Measurements from ENCODE around the gene HLA-A. TPM values are rescaled to one million over a fixed set of nuclear protein-coding genes. Genes with fewer than 3 reads are reported as not detected.

HLA-A gene
- total and polyA plus RNA-seq, 2 experiments from 2014 or later: 339 to 349 TPM

- Histone ChIP-seq H3K4me1 (ENCODE audit: insufficient read depth) (no peaks in the 10 kb centered on the region), H3K36me3 (replicated peaks; ENCODE audit: insufficient read depth, low read depth) (no peaks in the 10 kb centered on the region), H4K20me1 (ENCODE audit: insufficient read depth, poor library complexity, severe bottlenecking) (no peaks in the 10 kb centered on the region), H3K79me2 (no peaks in the 10 kb centered on the region), H3K27me3 (peaks cover 6% of the 10 kb centered on the region), H3K27ac (no peak overlapping the region), H3K9me3 (ENCODE audit: low read depth) (no peaks in the 10 kb centered on the region), H3K9me2 (replicated peaks; ENCODE audit: insufficient read depth) (no peaks in the 10 kb centered on the region), H2AFZ (no peak overlapping the region), H3K4me3 (no peak overlapping the region), H3K4me2 (no peak overlapping the region)
- WGBS (ENCODE audit: low lambda C conversion rate, missing lambda C conversion rate): 80% methylated on average over 2 of the region's 2 CpGs
- DNase-seq (ENCODE audit: low spot score): no peak
- no peak for TF ChIP-seq EZH2phosphoT487 (IDR thresholded peaks at IDR 0.05; ENCODE audit: low read depth, severe bottlenecking, unreplicated experiment)
- TF ChIP-seq EZH2 (IDR thresholded peaks at IDR 0.05; ENCODE audit: borderline replicate concordance): no peak
- no peak for TF ChIP-seq CTCF (IDR thresholded peaks at IDR 0.05; ENCODE audit: poor library complexity)
Measured at GRCh38 chr6:29992807-29993206, 50.5 kb downstream of the HLA-A start.

GRCh38 chr6:29994826-29995225 is 52.5 kb downstream of the HLA-A start:
- DNase-seq (ENCODE audit: low spot score): no peak

GRCh38 chr6:29995340-29995777 is 53.0 kb downstream of the HLA-A start:
- no peak overlapping the region for H2AFZ ChIP-seq
- no peaks in the 10 kb centered on the region for H3K9me2 ChIP-seq (replicated peaks; ENCODE audit: insufficient read depth)
- H3K4me1 ChIP-seq (ENCODE audit: insufficient read depth): no peaks in the 10 kb centered on the region
- H4K20me1 ChIP-seq (ENCODE audit: insufficient read depth, poor library complexity, severe bottlenecking): no peaks in the 10 kb centered on the region
- WGBS (ENCODE audit: low lambda C conversion rate, missing lambda C conversion rate): 81% methylated on average over 2 of the region's 2 CpGs
- no peak overlapping the region for H3K27ac ChIP-seq
- no peak overlapping the region for H3K4me2 ChIP-seq
- TF ChIP-seq EZH2 (IDR thresholded peaks at IDR 0.05; ENCODE audit: borderline replicate concordance): no peak
- H3K79me2 ChIP-seq: no peaks in the 10 kb centered on the region
- no peaks in the 10 kb centered on the region for H3K9me3 ChIP-seq (ENCODE audit: low read depth)
- H3K36me3 ChIP-seq (replicated peaks; ENCODE audit: insufficient read depth, low read depth): no peaks in the 10 kb centered on the region
- no peak overlapping the region for H3K4me3 ChIP-seq
- peaks cover 2% of the 10 kb centered on the region for H3K27me3 ChIP-seq
- no peak for DNase-seq (ENCODE audit: low spot score)

More at GRCh38 chr6:29994826-29995225, 52.5 kb downstream of the HLA-A start:
- no peaks in the 10 kb centered on the region for H4K20me1 ChIP-seq (ENCODE audit: insufficient read depth, poor library complexity, severe bottlenecking)
- H3K9me3 ChIP-seq (ENCODE audit: low read depth): no peaks in the 10 kb centered on the region
- H3K4me2 ChIP-seq: no peak overlapping the region
- H3K79me2 ChIP-seq: no peaks in the 10 kb centered on the region
- TF ChIP-seq EZH2phosphoT487 (IDR thresholded peaks at IDR 0.05; ENCODE audit: low read depth, severe bottlenecking, unreplicated experiment) (no peak), EZH2 (IDR thresholded peaks at IDR 0.05; ENCODE audit: borderline replicate concordance) (no peak), CTCF (IDR thresholded peaks at IDR 0.05; ENCODE audit: poor library complexity) (no peak)
- H3K4me1 ChIP-seq (ENCODE audit: insufficient read depth): no peaks in the 10 kb centered on the region
- no peak overlapping the region for H2AFZ ChIP-seq
- H3K36me3 ChIP-seq (replicated peaks; ENCODE audit: insufficient read depth, low read depth): no peaks in the 10 kb centered on the region
- WGBS (ENCODE audit: low lambda C conversion rate, missing lambda C conversion rate): 81% methylated on average over 3 of the region's 5 CpGs
- H3K9me2 ChIP-seq (replicated peaks; ENCODE audit: insufficient read depth): no peaks in the 10 kb centered on the region
- H3K27me3 ChIP-seq: peaks cover 6% of the 10 kb centered on the region
- H3K4me3 ChIP-seq: no peak overlapping the region
- no peak overlapping the region for H3K27ac ChIP-seq

Small RNA genes within 50 kb of the gene (small RNA-seq; reads per million reads assigned to genes)
- not detected for gene HLA-U

Other genes starting within 250 kb of the HLA-A start
- 7.8 and 8.8 TPM in 2 replicates for gene HLA-F, start 219.1 kb upstream of the HLA-A start, total RNA-seq
- 7.6 and 10.9 TPM in 2 replicates for gene HLA-F, start 219.1 kb upstream of the HLA-A start, polyA plus RNA-seq
- gene HLA-G, start 114.7 kb upstream of the HLA-A start, total RNA-seq: 0.76 TPM in 1 of 2 replicates, not detected in the other
- 2.6 and 2.8 TPM in 2 replicates for gene HLA-G, start 114.7 kb upstream of the HLA-A start, polyA plus RNA-seq
- 20.9 and 21.3 TPM in 2 replicates for gene POLR1H, start 118.7 kb downstream of the HLA-A start, total RNA-seq
- 26.5 and 34.8 TPM in 2 replicates for gene POLR1H, start 118.7 kb downstream of the HLA-A start, polyA plus RNA-seq
- gene PPP1R11, start 124.7 kb downstream of the HLA-A start, total RNA-seq: 50.9 and 55.6 TPM in 2 replicates
- gene PPP1R11, start 124.7 kb downstream of the HLA-A start, polyA plus RNA-seq: 74.5 and 79.6 TPM in 2 replicates
- 0.73 and 1.1 TPM in 2 replicates for gene RNF39, start 133.2 kb downstream of the HLA-A start, total RNA-seq
- gene RNF39, start 133.2 kb downstream of the HLA-A start, polyA plus RNA-seq: 2.2 and 3.3 TPM in 2 replicates
- gene TRIM31, start 170.6 kb downstream of the HLA-A start, total RNA-seq: 6.3 and 7.7 TPM in 2 replicates
- gene TRIM31, start 170.6 kb downstream of the HLA-A start, polyA plus RNA-seq: 5.0 and 10.1 TPM in 2 replicates
- gene TRIM40, start 193.6 kb downstream of the HLA-A start, total RNA-seq: 0.40 and 1.0 TPM in 2 replicates
- 0.34 and 2.2 TPM in 2 replicates for gene TRIM40, start 193.6 kb downstream of the HLA-A start, polyA plus RNA-seq
- gene TRIM10, start 218.7 kb downstream of the HLA-A start, total RNA-seq: 0.12 and 0.27 TPM in 2 replicates
- 0.16 and 1.1 TPM in 2 replicates for gene TRIM10, start 218.7 kb downstream of the HLA-A start, polyA plus RNA-seq
- gene TRIM15, start 221.0 kb downstream of the HLA-A start, total RNA-seq: 2.6 and 3.6 TPM in 2 replicates
- 1.2 and 1.5 TPM in 2 replicates for gene TRIM15, start 221.0 kb downstream of the HLA-A start, polyA plus RNA-seq